ENCODE results near the gene TBC1D21.

The TBC1D21 gene, protein sequence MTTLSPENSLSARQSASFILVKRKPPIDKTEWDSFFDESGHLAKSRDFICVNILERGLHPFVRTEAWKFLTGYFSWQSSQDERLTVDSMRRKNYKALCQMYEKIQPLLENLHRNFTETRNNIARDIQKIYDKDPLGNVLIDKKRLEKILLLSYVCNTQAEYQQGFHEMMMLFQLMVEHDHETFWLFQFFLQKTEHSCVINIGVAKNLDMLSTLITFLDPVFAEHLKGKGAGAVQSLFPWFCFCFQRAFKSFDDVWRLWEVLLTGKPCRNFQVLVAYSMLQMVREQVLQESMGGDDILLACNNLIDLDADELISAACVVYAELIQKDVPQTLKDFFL

DNA sequence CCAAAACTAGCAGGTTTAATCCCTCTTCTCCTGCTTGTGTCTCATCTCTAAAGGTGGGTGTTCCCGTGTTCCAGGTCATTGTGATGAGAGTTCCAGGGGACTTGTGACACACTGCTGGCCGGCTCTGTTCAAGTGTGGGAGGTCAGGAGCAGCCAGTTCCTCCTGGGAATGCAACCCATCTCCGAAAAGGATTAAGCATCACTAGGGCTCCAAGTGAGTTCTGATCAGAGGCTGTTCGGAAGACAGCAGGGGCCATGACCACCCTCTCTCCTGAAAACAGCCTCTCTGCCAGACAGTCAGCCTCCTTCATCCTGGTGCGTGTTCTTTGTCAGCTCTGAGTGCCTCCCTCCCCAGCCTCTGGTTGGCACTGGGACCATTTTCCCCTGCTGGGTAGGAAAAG is at the start of gene TBC1D21:
TBC1D21 (plus strand) TSS at position 109 of the 400 bp plus-strand sequence; CDS start at position 255, 146 bp downstream.
- DNase-seq (ENCODE audit: low read depth), result no peak

DNA sequence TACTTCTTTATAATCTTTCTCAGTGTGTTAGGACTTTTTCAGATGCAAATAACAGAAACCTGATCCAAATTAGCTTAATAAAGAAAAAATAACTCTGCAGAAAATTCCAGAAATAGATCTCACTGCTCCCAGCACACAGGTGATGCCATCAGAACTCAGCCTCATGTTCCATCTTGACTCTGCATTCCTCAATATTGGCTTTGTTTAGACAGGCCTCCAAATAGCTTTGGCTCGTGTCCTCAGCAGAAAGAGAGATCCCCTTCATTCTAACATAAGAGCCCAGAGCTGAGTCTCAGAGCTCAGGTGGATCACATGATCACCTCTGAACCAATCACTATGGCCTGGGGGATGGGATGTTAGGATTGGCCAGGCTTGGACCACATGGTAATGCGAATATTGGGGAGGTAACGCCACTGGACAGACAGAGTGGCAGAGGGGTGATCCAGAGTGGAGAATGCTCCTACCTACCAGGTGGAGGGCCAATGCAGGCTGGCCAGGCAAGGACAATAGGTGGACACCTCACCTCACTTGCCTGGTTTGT is 46.6 kb upstream of the TBC1D21 start:
- no peak for DNase-seq (ENCODE audit: low read depth)

DNA sequence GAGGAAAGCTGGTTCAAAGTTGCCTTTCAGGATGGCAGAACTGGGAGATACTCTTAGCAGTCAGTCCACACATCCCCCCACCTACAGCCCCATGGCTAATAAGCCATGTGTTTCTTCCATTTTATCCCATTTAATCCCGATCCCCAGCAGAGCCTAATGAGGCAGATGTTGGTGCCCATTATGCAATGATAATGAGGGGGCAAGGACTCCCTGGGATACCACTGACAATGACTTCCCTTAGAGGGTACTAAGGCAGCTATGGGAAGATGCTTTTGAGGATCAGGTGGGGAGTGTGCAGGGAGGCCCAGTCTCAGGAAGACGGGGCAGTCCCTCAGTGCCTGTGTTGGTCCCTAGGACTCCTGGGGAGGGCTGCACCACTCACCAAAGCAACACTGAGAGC is 43.8 kb upstream of the TBC1D21 start:
- DNase-seq (ENCODE audit: low read depth), result no peak

DNA sequence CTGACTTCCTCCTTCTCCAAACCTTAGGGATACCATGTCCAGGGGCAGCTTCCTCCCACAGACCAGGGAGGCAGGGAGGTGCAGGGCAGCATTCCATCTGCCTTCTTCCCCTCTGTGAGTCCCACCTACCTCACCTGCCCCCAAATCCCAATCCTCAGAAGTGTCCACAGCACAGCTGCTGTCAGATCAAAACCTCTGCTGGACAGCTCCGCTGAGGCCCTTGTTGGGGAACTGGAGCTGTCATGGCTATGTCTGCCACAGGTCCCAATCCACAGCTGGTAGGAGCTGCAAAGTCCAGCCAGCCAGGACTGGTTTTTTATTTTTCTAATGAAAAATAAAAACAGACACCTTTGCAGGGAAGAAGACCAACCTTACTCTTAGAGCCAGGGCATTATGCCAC is 40.7 kb upstream of the TBC1D21 start:
- DNase-seq (ENCODE audit: low read depth), result no peak

DNA sequence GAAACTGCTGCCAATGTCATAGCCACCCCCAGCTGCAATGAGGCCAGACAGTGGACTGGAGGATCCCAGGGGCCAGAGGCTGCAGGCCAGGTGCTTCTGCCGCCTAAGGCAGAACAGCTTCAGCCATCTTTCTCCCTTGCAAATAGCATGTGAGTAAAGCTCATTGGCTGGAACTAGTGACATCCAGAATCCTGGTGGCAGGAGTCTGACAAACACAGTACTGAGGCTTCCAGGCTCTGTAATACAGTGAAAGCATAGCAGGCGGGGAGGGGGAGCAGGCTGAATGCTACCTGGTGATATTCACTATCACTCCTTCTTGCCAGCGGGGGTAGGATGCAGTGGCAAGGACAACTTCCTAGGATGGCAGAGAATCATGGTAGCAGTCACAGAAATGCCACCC is 36.5 kb upstream of the TBC1D21 start:
- DNase-seq (ENCODE audit: low read depth), result no peak

DNA sequence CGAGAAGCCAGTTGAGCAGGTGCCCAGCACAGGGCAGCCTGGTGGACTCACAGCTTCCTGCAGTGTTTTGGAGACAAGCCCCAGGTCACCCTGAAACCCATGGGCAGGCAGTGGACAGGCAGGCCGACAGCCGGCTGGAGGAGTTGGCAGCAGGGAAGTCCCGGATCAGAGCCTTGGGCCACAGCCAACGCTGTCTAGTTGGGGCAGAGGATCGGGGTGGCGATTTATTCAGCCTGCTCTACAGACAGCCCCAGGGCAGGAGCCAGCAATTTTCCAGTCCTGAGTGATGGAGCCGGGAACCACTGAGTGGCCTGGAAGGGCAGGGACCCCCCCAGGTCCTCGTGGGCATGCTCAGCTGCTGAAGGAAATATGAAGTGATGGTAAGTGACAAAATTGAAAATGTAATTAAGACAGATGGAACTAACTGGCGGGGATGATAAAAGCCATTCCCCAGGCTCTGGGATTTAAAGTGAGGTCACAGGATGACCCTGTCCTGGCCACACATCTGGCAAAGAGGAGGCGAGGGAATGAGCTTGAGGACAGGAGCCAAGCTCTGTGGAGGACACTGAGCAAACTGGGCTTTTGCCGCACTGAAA is 34.4 kb upstream of the TBC1D21 start:
- no peak for DNase-seq (ENCODE audit: low read depth)

DNA sequence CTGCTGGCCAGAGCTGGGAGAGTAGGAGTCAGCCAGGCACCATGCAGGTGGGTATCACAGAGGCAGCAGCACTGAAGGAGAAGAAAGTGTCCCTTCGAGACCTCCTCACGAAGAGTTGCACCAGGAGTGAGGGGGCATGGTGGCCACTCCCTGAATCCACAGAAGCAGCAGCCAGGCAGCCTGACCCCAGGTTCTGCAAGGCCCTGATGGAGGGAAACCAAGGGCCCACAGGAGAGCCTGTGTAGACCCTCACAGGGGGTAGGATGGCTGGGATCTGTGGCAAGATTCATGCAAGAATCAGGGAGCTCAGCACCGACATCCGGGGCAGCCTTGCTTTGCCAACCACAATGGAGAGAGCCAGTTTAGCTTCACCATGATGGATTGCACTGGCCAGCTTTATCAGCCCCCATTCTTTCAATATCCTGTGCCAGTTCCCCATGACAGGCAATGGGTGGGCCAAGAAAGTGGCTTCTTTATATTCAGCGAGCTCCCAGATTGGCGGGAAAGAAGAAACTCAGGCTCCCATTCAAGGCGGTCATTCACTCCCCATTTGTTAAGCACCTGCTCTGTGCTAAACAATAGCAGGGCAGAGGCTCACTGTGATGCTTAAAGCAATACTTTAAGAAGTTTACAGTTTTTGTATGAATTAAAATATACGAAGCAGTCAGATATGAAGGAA is 33.5 kb upstream of the TBC1D21 start:
- no peak for DNase-seq (ENCODE audit: low read depth)

DNA sequence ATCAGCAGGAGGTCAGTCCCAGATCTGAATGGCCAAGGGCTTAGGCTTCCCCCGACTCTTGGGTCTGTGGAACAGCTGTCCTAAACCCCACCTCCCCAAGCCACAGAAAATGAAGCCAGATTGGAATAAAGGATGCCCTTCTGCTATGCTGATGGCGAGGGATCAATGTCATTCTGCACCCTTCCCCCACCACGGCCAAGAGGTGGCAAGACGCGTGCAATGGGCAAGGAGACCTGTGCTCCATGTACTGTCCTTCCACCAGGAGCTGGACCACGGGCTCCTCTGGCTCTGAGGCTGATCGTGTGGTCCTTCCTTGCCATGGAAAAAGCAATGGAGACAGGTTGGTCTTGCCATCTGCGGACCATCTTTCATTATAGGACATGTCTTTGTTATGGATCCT is 32.6 kb upstream of the TBC1D21 start:
- no peak for DNase-seq (ENCODE audit: low read depth)

DNA sequence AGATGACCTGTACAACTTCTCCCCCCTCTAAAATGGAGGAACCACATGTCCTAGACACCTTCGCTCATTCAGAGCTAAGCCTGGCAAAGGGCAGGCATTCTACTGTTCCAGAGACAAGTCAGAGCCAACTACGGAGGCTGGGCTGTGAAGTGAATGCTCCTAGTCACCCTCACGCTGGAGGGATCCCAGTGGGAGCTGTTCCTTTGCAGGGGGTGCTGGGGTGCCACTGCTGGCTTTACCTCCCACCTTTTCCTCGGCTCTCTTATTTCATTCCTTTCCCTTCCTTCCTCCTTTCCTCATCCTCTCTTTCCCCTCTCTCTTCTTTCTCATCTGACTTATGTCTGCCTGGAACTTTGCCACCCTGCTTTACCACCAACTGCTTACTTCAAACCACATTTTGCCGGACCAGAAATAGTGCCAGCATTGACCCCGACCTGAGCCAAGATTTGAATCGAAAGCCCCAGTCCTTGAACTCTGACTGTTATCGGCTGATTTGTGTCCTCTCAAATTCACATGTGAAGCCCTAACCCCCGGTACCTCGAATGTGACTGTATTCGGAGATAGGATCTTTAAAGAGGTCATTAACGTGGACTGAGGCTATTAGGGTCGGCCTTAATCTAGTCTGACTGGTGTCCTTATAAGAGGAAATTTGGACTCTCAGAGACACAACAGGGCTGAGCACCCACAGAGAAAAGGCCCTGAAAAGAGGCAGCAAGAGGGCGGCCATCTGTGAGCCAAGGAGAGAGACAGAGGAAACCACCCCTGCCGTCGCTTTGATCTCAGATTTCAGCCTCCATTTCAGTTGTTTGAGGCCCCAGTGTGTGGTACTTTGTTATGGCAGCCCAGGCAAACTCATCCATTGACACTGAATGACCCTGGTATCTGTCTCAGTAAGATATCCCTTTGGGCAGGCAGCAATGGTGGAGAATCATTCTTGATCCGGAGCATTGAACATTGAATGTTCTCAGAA is 31.3 kb upstream of the TBC1D21 start:
- DNase-seq (ENCODE audit: low read depth), result no peak

DNA sequence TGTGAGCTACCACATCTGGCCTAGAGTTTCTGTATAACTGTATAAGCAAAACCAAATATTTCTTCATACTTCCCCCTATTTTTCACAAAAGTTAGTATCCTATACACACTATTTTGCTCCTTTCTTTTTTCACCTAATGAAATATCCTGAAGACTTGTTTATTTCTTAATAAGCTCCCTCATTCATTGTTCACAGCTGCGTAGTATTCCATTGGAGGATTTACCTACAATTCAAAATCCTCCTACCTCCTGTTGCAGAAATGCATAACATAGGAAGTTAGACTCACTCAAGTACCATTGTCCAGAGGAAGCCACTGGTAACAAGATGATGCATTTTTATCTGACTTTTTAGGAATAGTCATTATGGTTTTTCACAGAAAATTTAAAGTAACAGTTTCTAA is 29.6 kb upstream of the TBC1D21 start:
- no peak for DNase-seq (ENCODE audit: low read depth)

DNA sequence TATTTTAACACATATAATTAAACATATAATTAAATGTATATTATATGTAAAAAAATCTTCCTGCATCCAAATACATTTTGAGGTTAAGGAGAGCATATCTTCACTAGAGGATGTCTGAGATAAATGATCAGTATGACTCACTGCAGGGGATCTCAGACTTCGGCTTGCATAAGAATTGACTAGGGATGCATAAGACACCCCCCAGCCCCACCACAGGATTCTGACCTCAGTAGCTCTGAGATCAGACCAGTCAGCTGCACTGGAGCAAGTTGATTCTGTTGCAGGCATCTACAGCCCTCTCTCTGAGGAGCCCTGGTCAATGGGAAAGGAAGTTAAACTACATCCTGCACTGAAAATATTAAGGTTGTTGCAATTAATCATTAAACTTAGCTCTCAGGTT is 29.0 kb upstream of the TBC1D21 start:
- DNase-seq (ENCODE audit: low read depth), result no peak

DNA sequence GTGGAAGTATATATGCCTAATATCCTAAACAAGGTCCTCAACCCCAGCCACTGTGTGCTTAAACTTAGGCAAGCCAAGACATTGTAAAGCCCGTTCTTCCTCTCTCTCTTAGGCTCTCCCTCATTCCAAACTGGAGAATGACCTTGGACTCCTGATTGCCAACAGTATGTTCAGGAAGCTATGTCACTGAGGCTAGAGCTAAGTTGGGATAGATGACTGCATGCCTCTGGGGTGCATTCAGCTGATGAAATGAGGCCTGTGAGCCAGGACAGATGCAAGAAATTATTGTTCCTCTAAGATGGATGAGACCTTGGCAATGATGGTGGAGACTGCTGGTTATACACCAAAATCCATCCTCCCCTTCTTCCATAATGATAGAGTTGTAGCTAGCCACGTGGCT is 27.9 kb upstream of the TBC1D21 start:
- DNase-seq (ENCODE audit: low read depth), result no peak

DNA sequence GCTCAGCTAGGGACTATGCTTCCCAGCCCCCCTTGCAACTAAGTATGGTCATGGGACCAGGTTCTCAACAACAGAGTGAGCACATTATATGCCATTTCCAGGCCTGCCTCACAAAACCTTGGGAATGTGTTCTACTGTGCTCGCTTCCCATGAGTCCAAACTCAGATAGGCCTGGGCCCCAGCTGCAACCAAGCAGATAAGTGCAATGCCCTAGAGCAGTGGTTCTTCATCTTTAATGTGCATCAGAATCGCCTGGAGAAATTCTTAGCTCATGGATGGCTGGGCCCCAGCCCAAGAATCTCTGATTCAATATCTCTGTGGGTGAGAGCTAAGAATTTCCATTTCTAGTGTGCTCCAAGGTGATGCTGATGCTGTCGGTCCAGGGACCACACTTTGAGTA is 27.5 kb upstream of the TBC1D21 start:
- no peak for DNase-seq (ENCODE audit: low read depth)

DNA sequence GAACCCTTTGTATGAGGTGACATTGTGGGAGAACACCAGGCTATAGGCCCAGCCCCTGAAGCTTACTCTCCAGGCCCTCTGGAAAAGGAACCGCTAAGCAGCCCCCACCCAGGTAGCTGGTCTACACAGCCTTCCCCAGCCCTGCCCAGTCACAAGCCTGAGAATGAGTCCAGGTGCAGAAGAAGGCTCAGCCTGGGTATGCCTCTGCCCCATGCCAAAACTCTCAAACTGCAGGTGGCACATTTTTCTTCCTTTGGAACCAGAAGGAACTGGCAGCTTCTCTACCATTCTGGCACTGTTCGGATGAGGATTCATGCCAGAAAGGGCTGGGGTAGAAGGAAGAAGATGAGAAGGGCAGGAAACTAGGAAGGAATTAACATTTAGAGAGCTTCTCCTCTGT is 23.7 kb upstream of the TBC1D21 start:
- no peak for DNase-seq (ENCODE audit: low read depth)

DNA sequence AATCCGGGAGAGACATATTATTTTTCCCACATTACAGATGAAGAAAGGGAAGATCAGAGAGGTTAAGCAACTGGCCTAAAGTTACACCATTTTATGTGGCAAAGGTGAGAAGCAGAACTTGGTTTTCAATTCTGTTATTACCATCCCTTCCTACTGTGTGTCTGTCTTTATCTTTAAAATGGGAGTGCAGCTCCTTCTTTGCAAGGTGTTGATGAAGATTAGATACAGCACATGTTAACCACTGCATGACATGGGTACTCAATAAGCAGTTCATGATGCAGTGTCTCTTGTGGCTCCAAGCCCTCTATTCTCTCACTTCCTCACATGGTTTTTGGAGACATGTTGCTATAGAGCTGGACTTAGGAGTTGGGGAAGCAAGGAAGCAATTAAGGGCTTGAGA is 23.1 kb upstream of the TBC1D21 start:
- no peak for DNase-seq (ENCODE audit: low read depth)

DNA sequence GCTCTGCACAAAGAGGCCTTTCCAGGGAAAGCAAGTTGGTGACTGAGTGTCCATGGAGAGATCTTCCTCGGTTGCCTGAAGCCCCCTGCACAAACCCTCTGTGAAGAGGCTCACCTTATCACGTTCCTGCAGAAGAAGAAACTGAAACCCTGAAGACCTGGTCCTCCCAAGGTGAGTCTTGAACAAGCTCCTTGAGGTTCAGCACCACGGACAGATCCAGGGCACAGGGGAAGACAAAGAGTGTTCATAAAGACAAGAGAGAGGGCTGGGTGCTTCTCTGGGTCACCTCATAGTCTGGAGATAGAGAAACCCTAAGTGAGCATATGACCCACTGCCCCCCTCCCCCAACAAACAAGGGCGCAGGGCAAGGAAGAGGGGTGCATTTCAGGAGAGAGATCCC is 21.7 kb upstream of the TBC1D21 start:
- no peak for DNase-seq (ENCODE audit: low read depth)

DNA sequence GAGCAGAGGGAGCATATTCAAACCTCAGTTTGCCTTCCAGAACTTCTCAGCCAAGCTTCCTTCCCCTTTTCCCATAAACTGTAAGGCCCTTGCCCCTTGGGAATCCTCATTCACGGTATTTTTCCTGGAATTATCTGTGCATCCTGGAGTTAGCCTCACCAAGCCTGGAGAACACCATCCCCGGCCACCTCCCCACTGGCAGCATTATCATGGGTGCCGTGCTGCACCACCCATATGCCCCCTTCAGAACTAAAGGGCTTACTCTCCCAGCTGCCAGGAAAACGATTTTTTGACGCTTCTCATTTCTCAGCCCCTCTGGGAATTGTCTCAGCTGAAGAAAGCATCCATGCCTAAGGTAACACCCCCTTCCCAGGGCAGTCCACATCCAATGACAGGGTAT is 20.9 kb upstream of the TBC1D21 start:
- no peak for DNase-seq (ENCODE audit: low read depth)

DNA sequence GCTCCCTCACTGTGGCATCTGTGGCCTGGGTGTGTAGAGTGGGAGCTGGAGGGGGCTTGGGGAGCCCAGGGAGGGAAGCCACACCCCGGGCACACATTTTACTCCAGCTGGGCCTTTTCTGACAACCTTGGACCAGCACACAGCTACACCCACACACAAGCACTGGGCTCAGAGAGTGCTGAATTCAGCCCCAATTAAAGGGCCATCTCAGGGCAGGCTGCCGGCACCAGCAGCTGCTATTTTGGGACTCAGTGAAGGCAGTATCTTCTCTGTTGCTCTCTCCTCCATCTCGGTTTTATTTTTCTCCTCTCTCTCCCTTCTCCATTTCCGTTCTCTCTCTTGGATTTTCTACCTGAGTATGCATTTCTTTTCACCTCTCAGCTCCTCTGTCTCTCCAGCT is 19.1 kb upstream of the TBC1D21 start:
- DNase-seq (ENCODE audit: low read depth), result no peak

DNA sequence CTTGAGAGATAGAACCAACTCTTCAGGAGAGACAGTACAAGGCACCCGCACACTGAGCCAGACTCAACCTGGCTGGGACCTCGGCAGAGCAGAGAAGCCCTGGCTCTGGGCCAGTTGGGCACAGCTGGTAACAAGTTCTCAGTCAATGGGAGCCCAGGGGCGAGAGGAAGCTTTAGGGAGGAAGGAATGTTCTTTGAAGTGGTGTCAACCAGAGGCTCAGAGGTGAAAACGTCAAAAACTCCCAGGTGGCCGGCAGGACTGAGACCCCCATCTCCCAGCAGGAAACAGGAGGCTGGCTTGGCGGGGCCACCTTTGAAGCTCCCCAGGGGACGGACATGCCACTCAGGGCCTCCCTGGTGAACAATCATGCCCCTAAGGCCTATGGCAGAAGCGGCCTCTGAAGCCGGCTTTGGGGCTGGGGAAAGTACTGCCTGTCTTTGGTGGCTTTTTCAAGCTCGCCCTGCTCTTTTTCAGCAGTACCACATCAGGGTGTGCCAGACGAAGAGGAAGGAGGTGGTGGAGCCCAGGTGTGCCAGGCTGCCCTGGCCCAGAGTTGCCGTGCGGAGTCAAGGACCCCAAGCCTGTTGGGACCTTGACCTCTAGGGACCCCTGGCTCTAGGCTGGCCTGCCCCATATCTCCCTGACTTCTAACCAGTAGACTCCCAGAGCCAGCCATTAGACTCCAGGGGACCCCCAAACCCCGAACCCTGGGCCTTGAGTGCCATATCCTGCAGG is 16.7 kb upstream of the TBC1D21 start:
- no peak for DNase-seq (ENCODE audit: low read depth)

DNA sequence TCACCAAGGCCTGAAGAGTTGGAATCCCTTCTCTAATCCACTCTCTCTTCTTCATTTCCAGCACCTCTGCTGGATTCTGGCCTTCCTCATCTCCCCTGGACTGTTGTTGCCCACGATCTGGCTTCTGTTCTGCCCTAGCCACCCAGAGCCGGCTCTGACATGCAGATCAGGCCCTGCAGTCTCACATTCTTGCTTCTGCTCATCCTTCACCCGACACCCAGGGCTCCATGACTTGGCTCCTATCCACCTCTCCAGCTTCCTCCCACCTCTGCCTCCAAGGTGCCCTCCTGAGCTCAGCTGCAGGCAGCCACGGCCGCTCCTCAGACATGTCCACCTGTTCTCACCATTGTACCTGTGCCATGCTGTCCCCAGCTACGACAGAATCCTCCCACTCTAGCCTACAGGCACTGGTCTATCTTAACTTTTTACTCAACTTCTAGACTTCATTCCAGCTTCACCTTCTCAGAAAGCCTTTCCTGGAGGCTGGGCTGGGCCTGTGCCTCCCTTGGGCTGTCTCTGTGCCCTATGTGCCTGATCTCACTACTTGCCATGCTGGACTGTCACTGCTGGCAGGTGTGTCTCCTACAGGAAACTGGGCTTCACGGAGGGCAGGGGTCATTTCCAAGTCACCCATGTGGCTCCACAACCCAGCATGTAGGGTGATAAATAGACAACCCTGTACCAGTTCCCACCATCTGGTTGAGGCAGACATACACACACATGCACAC is 16.0 kb upstream of the TBC1D21 start:
- DNase-seq (ENCODE audit: low read depth), result no peak

DNA sequence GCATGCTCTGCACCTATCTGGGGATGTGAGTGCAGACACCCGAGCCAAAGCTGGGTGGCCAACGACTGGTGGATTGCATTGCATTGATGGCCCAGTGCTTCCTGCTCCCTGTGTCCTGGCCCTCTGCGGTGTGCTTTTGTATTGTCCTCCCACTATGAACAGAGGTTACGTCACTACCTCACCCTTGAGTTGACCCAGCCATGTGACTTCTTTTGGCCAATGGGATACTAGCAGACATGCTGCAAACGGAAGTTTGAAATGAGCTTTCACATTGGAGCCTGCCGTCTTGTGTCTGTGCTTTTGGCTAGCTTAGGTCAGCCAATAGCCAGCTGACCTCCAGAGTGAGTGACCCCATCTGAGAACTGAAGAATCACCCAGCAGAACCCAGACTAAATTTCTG is 15.3 kb upstream of the TBC1D21 start:
- no peak for DNase-seq (ENCODE audit: low read depth)
